ENCODE results near the gene NOL4.

NOL4 gene

GRCh38 chr18:34219651-34220050 is 5.1 kb downstream of the NOL4 start:
- no peak overlapping the region for H3K27ac ChIP-seq
- H3K4me3 ChIP-seq (ENCODE audit: low read depth, low read length) = no peak overlapping the region
- H3K27me3 ChIP-seq (ENCODE audit: control insufficient read depth, insufficient read depth, low read length) = no peaks in the 10 kb centered on the region
- H3K4me2 ChIP-seq (ENCODE audit: low read length) = no peak overlapping the region
- H3K4me1 ChIP-seq = no peaks in the 10 kb centered on the region
- no peak for TF ChIP-seq CTCF (IDR thresholded peaks at IDR 0.05)
- no peaks in the 10 kb centered on the region for H3K9me3 ChIP-seq (ENCODE audit: control insufficient read depth, low read length)
- no peaks in the 10 kb centered on the region for H3K79me2 ChIP-seq
- no peaks in the 10 kb centered on the region for H3K36me3 ChIP-seq (ENCODE audit: control insufficient read depth, insufficient read depth, low read length)
- H3K9ac ChIP-seq = no peak overlapping the region
- H2AFZ ChIP-seq = no peak overlapping the region

GRCh38 chr18:34212511-34212910 is 12.2 kb downstream of the NOL4 start:
- Histone ChIP-seq H3K4me3 (ENCODE audit: low read depth, low read length) (no peak overlapping the region), H2AFZ (no peak overlapping the region), H3K27ac (no peak overlapping the region), H3K9ac (no peak overlapping the region), H3K4me1 (no peaks in the 10 kb centered on the region), H3K36me3 (ENCODE audit: control insufficient read depth, insufficient read depth, low read length) (no peaks in the 10 kb centered on the region), H3K4me2 (ENCODE audit: low read length) (no peak overlapping the region), H3K79me2 (no peaks in the 10 kb centered on the region), H3K27me3 (ENCODE audit: control insufficient read depth, insufficient read depth, low read length) (no peaks in the 10 kb centered on the region), H3K9me3 (ENCODE audit: control insufficient read depth, low read length) (no peaks in the 10 kb centered on the region)
- no peak for TF ChIP-seq CTCF (IDR thresholded peaks at IDR 0.05)

GRCh38 chr18:34207344-34207851 is 17.3 kb downstream of the NOL4 start:
- no peak overlapping the region for H3K4me2 ChIP-seq (ENCODE audit: low read length)
- no peaks in the 10 kb centered on the region for H3K79me2 ChIP-seq
- H3K36me3 ChIP-seq (ENCODE audit: control insufficient read depth, insufficient read depth, low read length) = no peaks in the 10 kb centered on the region
- TF ChIP-seq CTCF (IDR thresholded peaks at IDR 0.05) = no peak
- no peak overlapping the region for H3K27ac ChIP-seq
- no peak overlapping the region for H3K9ac ChIP-seq
- no peaks in the 10 kb centered on the region for H3K4me1 ChIP-seq
- H3K9me3 ChIP-seq (ENCODE audit: control insufficient read depth, low read length) = no peaks in the 10 kb centered on the region
- no peak overlapping the region for H3K4me3 ChIP-seq (ENCODE audit: low read depth, low read length)
- H3K27me3 ChIP-seq (ENCODE audit: control insufficient read depth, insufficient read depth, low read length) = no peaks in the 10 kb centered on the region
- H2AFZ ChIP-seq = no peak overlapping the region

- H2AFZ ChIP-seq = no peak overlapping the region
- H3K27ac ChIP-seq = no peak overlapping the region
- H3K4me1 ChIP-seq = no peaks in the 10 kb centered on the region
- no peak overlapping the region for H3K4me2 ChIP-seq (ENCODE audit: low read length)
- H3K9ac ChIP-seq = no peak overlapping the region
- no peaks in the 10 kb centered on the region for H3K27me3 ChIP-seq (ENCODE audit: control insufficient read depth, insufficient read depth, low read length)
- no peaks in the 10 kb centered on the region for H3K79me2 ChIP-seq
- H3K9me3 ChIP-seq (ENCODE audit: control insufficient read depth, low read length) = no peaks in the 10 kb centered on the region
- no peaks in the 10 kb centered on the region for H3K36me3 ChIP-seq (ENCODE audit: control insufficient read depth, insufficient read depth, low read length)
- no peak for TF ChIP-seq CTCF (IDR thresholded peaks at IDR 0.05)
- H3K4me3 ChIP-seq (ENCODE audit: low read depth, low read length) = no peak overlapping the region
These were observed 20.8 kb downstream of the NOL4 start for GRCh38 chr18:34203866-34204265.

GRCh38 chr18:34196256-34196655 is 28.5 kb downstream of the NOL4 start:
- Histone ChIP-seq H3K9me3 (ENCODE audit: control insufficient read depth, low read length) (no peaks in the 10 kb centered on the region), H3K4me1 (no peaks in the 10 kb centered on the region), H3K36me3 (ENCODE audit: control insufficient read depth, insufficient read depth, low read length) (no peaks in the 10 kb centered on the region), H3K9ac (no peak overlapping the region), H2AFZ (no peak overlapping the region), H3K79me2 (no peaks in the 10 kb centered on the region), H3K27ac (no peak overlapping the region), H3K27me3 (ENCODE audit: control insufficient read depth, insufficient read depth, low read length) (no peaks in the 10 kb centered on the region), H3K4me2 (ENCODE audit: low read length) (no peak overlapping the region), H3K4me3 (ENCODE audit: low read depth, low read length) (no peak overlapping the region)
- TF ChIP-seq CTCF (IDR thresholded peaks at IDR 0.05) = no peak

Data from parathyroid adenoma (tissue), 2 donors.